HepG2 (cell line): ENCODE results near the gene ALG10B. TPM values are rescaled to one million over a fixed set of nuclear protein-coding genes. Genes with fewer than 3 reads are reported as not detected.
A peak's percentile ranks its signal among the peaks of the same experiment; 100 is the strongest.

Experiments
- ARID4A ChIP-seq: sonication (generic); formaldehyde crosslinking; IDR thresholded peaks from 2 replicates; pipeline ENCODE4 v1.5.0; 2020; ENCODE audit warnings: mild to moderate bottlenecking, missing genetic modification reagents, borderline replicate concordance
- CBX1 ChIP-seq: IDR thresholded peaks from one replicate; pipeline ENCODE4 v1.6.1; 2016; ENCODE audit warnings: antibody characterized with exemption, low read depth
- HNRNPLL ChIP-seq: fragments of 200-400 bp; formaldehyde crosslinking; IDR thresholded peaks from 2 replicates; pipeline ENCODE4 v1.6.1; 2017; ENCODE audit warnings: mild to moderate bottlenecking, low read depth, low read length; ENCODE audit not compliant: poor library complexity, severe bottlenecking
- KAT8 ChIP-seq: IDR thresholded peaks from 2 replicates; pipeline ENCODE4 v1.6.1; 2016; ENCODE audit warnings: missing genetic modification reagents, missing compliant biosample characterization
- KLF13 ChIP-seq: sonication (generic); formaldehyde crosslinking; IDR thresholded peaks from 2 replicates; pipeline ENCODE4 v1.4.0; 2020; ENCODE audit warnings: mild to moderate bottlenecking, missing genetic modification reagents
- MTERF4 ChIP-seq: sonication (generic); formaldehyde crosslinking; IDR thresholded peaks from 2 replicates; pipeline ENCODE4 v1.8.0; 2023; ENCODE audit warnings: mild to moderate bottlenecking, missing genetic modification reagents
- NFKB2 ChIP-seq: sonication (generic); formaldehyde crosslinking; IDR thresholded peaks from 2 replicates; pipeline ENCODE4 v1.4.0; 2020; ENCODE audit warnings: missing genetic modification reagents, borderline replicate concordance
- POLR2A ChIP-seq, 2 experiments: IDR thresholded peaks; 2 replicates each; pipeline ENCODE4 v1.6.1; 2011; ENCODE audit warnings: low read depth in 2 of 2, low read length in 2 of 2, mild to moderate bottlenecking in 1 of 2, moderate library complexity in 1 of 2; ENCODE audit not compliant: insufficient read depth in 1 of 2
- TFAP4 ChIP-seq: sonication (generic); IDR thresholded peaks from 2 replicates; pipeline ENCODE4 v1.6.1; 2016; ENCODE audit warnings: low read depth, borderline replicate concordance
- ZNF121 ChIP-seq: sonication (generic); formaldehyde crosslinking; IDR thresholded peaks from 2 replicates; pipeline ENCODE4 v1.5.0; 2020; ENCODE audit warnings: mild to moderate bottlenecking, missing genetic modification reagents
- ZNF362 ChIP-seq: sonication (generic); formaldehyde crosslinking; IDR thresholded peaks from 2 replicates; pipeline ENCODE4 v1.4.0; 2020; ENCODE audit warnings: missing genetic modification reagents, mild to moderate bottlenecking, borderline replicate concordance
- ZNF382 ChIP-seq: sonication (generic); formaldehyde crosslinking; IDR thresholded peaks from 2 replicates; pipeline ENCODE4 v1.5.0; 2020; ENCODE audit warnings: missing genetic modification reagents, mild to moderate bottlenecking, borderline replicate concordance
- ZNF383 ChIP-seq: sonication (generic); formaldehyde crosslinking; IDR thresholded peaks from 2 replicates; pipeline ENCODE4 v1.4.0; 2020; ENCODE audit warnings: missing genetic modification reagents, mild to moderate bottlenecking, borderline replicate concordance
- ZNF510 ChIP-seq: sonication (generic); formaldehyde crosslinking; IDR thresholded peaks from 2 replicates; pipeline ENCODE4 v1.4.0; 2020; ENCODE audit warnings: low read depth, mild to moderate bottlenecking, missing genetic modification reagents
- ZNF574 ChIP-seq: sonication (generic); formaldehyde crosslinking; IDR thresholded peaks from 2 replicates; pipeline ENCODE4 v1.4.0; 2020; ENCODE audit warnings: missing genetic modification reagents
- ZNF639 ChIP-seq: conservative IDR thresholded peaks from 2 replicates; pipeline ENCODE4 v1.6.1; 2018; ENCODE audit warnings: missing genetic modification reagents
- ZNF737 ChIP-seq: sonication (generic); formaldehyde crosslinking; IDR thresholded peaks from 2 replicates; pipeline ENCODE4 v1.5.0; 2020; ENCODE audit warnings: missing genetic modification reagents, mild to moderate bottlenecking, borderline replicate concordance
- polyA plus RNA-seq, 8 experiments: library from polyadenylated mRNA; depleted of rRNA in 3 of 8; stranded (reverse) in 7 of 8; unstranded in 1 of 8; fragments of >200 nt; fragmentation: Illumina TruSeq in 4 of 8; extraction: Trizol in 4 of 8; gene quantifications; 2 replicates each; pipeline versions ENCODE4 v1.2.1 to v1.2.3, GENCODE V29; 2011 to 2016; ENCODE audit warnings: low read depth in 4 of 8, missing spikeins in 1 of 8, mixed read lengths in 1 of 8; ENCODE audit not compliant: insufficient read depth in 1 of 8
- total RNA-seq, 5 experiments: library from RNA; depleted of rRNA; stranded (reverse); fragments of >200 nt; fragmentation: Illumina TruSeq; extraction: Trizol; gene quantifications; 2 replicates each; pipeline ENCODE4 v1.2.3, GENCODE V29; 2016; ENCODE audit warnings: low read depth in 1 of 5

Gene ALG10B
- total and polyA plus RNA-seq, 2 of the 13 experiments (the other 11 are each of a cell fraction or from before 2014, with no cell fraction given): 3.3 to 9.3 TPM

- TF ChIP-seq ZNF639 (CRISPR knock-in tag) (no peak), CBX1 (peak; percentile 95), ZNF574 (CRISPR knock-in tag) (peak; percentile 89), ZNF121 (peak; percentile 70), KLF13 (CRISPR knock-in tag) (no peak), ZNF510 (CRISPR knock-in tag) (no peak), HNRNPLL (peak; percentile 39), ZNF737 (CRISPR knock-in tag) (no peak), POLR2A (IDR thresholded peaks at IDR 0.05; ENCODE audit: insufficient read depth in 1 of 2, low read depth in 2 of 2, low read length in 2 of 2) (peak; percentile 42 to 44; a peak in 2 of 4 replicates), NFKB2 (peak; percentile 45; the same call in 1 of the 2 replicates), ZNF383 (CRISPR knock-in tag) (no peak), ARID4A (CRISPR knock-in tag) (peak; percentile 40; the same call in 1 of the 2 replicates), KAT8 (CRISPR knock-in tag) (peak; percentile 93), MTERF4 (CRISPR knock-in tag) (no peak), TFAP4 (no peak), ZNF362 (CRISPR knock-in tag) (peak; percentile 94), ZNF382 (CRISPR knock-in tag) (no peak)
These were observed at the start of gene ALG10B (continued) for GRCh38 chr12:38316391-38317129.
